T47D (cell line): ENCODE results near the gene ADNP2.

Source experiments
- DNase-seq, 2 experiments: peaks; one replicate each; pipeline versions ENCODE4 v3.0.0 to v3.0.0-alpha.2; 2011 to 2012; ENCODE audit warnings: low read depth in 1 of 2, low spot score in 1 of 2
- JUND ChIP-seq: IDR thresholded peaks from 2 replicates; pipeline ENCODE4 v1.6.1; 2012; ENCODE audit warnings: low read depth
- in situ Hi-C: cut with HindIII; loops from 2 replicates; pipeline ENCODE4 v1.10.0; 2016; ENCODE audit warnings: low sequenced_read_pairs, low pct_unique_long_range_greater_than_20kb

The ADNP2 gene, protein sequence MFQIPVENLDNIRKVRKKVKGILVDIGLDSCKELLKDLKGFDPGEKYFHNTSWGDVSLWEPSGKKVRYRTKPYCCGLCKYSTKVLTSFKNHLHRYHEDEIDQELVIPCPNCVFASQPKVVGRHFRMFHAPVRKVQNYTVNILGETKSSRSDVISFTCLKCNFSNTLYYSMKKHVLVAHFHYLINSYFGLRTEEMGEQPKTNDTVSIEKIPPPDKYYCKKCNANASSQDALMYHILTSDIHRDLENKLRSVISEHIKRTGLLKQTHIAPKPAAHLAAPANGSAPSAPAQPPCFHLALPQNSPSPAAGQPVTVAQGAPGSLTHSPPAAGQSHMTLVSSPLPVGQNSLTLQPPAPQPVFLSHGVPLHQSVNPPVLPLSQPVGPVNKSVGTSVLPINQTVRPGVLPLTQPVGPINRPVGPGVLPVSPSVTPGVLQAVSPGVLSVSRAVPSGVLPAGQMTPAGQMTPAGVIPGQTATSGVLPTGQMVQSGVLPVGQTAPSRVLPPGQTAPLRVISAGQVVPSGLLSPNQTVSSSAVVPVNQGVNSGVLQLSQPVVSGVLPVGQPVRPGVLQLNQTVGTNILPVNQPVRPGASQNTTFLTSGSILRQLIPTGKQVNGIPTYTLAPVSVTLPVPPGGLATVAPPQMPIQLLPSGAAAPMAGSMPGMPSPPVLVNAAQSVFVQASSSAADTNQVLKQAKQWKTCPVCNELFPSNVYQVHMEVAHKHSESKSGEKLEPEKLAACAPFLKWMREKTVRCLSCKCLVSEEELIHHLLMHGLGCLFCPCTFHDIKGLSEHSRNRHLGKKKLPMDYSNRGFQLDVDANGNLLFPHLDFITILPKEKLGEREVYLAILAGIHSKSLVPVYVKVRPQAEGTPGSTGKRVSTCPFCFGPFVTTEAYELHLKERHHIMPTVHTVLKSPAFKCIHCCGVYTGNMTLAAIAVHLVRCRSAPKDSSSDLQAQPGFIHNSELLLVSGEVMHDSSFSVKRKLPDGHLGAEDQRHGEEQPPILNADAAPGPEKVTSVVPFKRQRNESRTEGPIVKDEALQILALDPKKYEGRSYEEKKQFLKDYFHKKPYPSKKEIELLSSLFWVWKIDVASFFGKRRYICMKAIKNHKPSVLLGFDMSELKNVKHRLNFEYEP

DNA sequence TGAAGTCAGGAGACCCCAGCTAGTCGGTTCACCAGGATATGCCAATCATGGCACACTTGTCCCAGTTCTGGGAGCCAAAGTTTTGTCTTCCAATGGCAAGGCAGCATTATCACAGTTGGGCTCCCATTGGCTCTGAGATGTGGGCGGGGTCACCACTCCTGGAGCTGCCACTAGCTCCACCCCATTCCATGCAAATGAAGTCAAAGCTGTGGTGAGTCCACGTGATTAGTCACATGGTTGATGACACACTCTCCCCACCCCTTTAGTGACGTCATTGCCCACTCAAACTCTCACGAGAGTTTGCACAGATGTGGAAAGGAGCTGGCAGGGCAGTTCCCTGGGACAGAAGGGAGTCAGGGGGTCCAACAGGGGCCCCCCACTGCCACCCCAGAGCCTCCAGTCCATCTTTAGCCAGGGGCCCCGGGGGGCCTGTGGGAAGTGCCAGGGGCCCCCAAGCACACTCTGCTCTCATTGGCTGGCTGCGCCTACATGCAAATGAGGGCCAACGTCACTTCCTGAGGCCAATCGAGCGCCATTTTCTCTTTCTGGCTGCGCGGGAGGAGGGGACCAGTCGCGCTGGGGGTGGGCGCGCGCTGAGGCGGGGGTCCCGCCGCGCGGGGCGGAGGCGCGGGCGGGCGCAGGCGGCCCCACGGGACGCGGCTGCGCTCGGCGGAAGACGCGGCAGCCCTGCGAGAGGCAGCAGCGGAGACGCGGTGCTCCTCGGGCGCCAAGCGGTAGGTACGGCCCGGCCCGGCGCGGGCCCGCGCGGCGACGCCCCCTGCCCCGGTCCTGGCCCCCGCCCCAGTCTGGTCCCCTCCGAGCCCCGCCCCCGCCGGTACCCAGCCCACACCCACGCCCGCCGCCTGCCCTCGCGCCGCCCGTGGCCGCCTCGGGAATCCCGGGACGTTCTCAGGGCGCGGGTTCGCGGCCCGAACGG is at the start of gene ADNP2:
ADNP2 (plus strand) TSS at position 524 of the 937 bp plus-strand sequence. CDS start 8,281 bp downstream, outside the sequence.
- TF ChIP-seq JUND, result no peak
- peak; percentile 74 to 99 for DNase-seq
- in situ Hi-C loops, result no loop called here

DNA sequence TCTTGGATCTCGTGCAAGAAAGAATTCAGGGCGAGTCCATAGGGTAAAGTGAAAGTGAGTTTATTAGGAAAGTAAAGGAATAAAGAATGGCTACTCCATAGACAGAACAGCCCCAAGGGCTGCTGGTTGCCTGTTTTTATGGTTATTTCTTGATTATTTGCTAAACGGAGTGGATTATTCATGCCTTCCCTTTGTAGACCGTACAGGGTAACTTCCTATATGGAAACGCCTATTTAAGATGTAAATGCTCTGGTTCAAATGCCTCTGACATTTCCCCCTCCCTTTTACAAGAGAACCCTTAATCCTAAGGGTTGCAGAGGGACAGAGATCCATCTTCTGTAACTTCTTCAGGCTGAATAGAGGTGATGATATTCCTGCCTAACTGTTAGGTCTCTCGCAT is 49.1 kb upstream of the ADNP2 start:
- DNase-seq, result no peak
- in situ Hi-C loops, result no loop called here
- no peak for TF ChIP-seq JUND

DNA sequence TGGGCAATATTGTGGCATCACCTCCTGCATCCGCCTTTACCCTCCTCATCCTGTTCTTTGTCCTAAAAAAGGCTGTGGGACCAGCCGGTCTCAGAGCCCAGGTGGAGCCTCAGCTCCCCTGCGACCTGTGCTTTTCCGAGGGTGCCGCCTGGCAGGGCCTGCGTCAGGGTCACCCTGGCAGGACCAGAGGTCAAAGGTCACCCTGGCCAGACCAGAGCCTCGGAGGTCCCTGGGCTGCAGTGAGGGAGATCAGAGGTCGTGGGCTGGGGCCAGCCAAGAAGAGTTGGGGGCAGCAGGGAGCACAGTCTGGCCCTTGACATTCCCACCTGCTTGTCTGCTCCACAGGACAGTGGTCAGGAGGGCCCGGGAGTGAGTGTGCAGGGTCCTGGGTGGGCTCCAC is 43.4 kb upstream of the ADNP2 start:
- no peak for DNase-seq
- TF ChIP-seq JUND, result no peak
- in situ Hi-C loops, result no loop called here

DNA sequence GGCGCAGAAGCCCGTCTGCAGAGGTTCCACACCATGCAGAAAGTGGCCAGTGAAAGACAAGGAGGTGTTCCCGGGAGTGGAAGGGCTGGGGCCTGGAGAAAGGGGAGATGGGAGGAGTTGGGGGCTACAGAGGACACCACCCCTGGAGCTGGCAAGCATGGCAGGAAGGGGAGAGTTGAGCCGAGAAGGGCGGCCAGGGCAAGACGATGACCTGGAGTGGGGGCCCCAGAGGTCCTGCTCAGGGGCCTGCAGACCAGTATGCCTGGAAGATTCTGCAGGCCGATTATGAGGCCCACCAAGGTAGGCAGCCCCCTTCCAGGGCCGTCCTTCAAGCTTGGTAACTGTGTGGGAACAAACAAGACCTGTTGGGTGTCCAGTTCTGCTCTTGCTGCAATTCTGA is 41.7 kb upstream of the ADNP2 start:
- TF ChIP-seq JUND, result no peak
- in situ Hi-C loops, result no loop called here
- DNase-seq, result no peak

DNA sequence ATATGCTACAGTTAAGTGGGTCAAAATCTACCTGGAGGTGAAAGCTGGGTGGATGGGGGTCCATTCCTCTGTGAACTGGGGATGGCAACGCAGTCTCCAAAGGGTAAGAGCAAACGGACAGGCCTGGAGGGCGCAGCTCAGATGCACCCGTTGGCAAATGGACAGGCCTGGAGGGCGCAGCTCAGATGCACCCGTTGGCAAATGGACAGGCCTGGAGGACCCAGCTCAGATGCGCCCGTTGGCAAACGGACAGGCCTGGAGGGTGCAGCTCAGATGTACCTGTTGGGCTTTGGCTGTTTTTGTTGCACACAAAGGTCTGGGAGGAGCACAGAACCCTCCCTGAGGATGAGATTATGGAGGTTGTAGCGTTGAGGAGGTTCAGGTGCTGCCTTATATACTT is 41.2 kb upstream of the ADNP2 start:
- DNase-seq, result no peak
- TF ChIP-seq JUND, result no peak
- in situ Hi-C loops, result no loop called here

DNA sequence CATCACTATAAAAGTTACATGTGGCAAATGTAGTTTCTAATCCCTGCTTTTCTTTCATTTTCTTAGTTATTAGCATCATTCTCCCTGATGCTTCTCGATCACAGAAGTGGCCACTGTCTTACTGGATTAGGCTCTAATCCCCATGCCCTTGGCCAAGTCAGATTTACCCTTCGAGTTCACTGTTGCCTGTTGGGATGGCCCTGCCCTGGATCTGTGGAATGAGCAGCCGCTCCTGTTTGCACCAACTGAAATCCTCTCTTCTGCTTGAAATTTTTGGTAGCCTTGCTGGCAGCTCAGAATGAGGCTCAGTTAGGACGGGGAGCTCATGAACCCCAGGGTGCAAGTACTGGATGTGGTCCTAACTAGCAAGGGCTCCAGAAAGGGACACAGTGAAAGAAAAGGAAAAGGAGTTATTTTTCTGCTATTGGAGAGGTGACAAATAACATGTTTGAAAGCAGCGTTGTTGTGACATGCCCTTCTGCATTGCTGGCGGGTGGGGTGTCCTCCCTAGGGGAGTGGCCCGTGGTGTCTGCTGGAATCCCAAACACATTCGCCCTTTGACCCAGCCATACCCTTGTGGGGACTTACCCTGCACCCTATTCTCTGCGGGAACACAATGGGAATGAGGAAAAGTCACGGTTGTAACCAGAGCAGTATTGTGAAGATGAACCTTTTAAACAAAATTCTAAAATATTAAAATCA is 40.3 kb upstream of the ADNP2 start:
- DNase-seq, result no peak
- TF ChIP-seq JUND, result no peak
- in situ Hi-C loops, result no loop called here

DNA sequence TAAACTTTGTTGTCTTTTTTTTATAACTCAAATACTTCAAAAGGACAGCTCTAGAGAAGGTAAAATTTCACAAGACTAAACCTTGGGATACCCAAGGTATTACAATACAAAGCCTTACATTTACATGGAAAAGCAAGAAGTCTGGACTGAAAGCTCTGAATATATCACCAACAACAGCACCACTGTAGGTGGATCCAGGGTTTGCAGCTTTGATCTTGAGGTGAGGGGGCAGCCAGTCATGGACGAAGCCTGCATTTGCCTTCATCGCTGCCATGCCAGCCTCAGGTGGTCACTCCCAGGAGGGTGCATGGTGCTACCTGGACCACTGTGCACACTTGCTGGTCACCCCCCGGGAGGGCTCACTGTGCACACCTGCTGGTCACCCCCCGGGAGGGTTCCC is 38.2 kb upstream of the ADNP2 start:
- DNase-seq, result no peak
- no peak for TF ChIP-seq JUND
- in situ Hi-C loops, result no loop called here

DNA sequence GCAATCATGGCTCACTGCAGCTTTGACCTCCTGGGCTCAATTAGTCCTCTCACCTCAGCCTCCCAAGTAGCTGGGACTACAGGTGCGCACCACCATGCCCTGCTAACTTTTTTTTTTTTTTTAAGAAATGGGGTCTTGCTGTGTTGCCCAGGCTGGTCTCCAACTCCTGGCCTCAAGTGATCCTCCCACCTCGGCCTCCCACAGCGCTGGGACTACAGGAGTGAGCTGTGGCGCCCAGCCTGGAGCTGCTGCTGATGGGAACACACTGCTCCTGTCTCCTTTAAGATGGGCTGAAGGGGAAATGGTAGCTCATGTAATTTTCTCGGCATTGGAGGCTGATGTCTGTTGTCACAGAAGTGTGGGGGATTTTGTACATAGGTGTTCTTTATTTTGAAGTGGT is 34.9 kb upstream of the ADNP2 start:
- TF ChIP-seq JUND, result no peak
- in situ Hi-C loops, result no loop called here

DNA sequence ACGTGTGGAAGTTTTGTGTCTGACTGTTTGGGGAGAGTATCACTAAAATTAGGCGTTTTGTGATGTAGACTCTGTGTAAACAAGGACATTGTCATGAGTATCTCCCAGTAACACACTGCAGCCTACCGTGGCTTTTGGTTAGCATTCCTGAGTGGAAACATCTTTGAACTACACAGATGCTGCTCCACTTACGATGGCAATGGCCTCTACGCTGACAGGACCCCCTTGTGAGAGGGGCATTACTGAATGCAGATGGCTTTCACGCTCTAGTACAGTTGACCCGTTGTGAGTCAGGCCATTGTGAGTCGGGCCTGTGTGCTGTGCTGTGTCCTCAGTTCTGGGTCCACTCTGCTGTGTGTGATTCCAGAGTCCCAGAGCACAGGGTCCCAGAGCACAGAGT is 34.4 kb upstream of the ADNP2 start:
- TF ChIP-seq JUND, result no peak
- no peak for DNase-seq
- in situ Hi-C loops, result no loop called here

More for the DNA sequence above, 34.9 kb upstream of the ADNP2 start:
- DNase-seq, result no peak

DNA sequence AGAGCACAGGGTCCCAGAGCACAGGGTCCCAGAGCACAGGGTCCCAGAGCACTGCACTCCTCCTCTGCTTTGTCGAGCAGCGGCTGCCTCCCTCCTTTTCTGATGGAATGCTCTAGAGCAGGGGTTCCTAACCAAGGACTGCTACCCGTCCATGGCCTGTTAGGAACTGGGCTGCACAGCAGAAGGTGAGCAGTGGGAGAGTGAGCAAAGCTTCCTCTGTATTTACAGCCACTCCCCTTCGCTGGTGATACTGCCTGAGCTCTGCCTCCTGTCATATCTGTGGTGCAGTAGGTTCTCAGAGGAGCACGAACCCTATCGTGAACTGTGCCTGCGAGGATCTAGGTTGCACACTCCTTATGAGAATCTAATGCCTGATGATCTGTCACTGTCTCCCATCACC is 33.1 kb upstream of the ADNP2 start:
- DNase-seq, result no peak
- no peak for TF ChIP-seq JUND
- in situ Hi-C loops, result no loop called here

DNA sequence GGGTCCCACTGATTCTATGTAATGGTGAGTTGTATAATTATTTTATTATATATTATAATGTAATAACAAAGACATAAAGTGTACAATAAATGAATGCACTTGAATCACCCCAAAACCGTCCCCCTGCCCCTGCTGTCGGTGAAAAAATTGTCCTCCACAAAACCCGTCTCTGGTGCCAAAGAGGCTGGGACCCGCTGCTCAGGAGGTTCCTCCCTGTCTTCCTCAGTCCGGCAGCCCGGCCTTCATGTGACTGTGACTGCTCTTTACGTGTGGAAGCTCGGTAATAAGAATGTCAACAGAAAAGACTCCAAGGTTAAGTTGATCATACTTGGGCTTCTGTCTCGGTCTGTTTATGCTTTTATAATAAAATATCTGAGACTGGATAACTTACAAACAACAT is 32.7 kb upstream of the ADNP2 start:
- no peak for TF ChIP-seq JUND
- in situ Hi-C loops, result no loop called here
- no peak for DNase-seq

DNA sequence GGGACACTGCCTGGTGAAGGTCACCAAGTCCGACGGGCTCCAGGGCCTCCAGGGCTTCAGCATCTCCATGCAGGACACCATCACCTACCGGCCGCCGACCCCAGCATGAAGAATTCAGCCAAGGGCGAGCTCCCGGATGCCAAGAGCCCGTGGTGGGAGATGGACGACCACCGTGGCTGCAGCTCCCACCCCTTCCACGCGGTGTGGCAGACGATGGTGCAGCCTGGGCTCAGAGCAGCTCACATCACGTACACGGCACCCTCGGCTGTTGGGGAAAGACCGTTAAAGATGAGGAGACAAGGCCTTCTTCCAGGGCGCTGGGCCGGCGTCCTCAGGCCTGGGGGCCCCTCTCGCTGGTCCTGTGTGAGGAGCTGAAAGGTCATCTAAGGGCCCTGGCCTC is 31.2 kb upstream of the ADNP2 start:
- no peak for DNase-seq
- no peak for TF ChIP-seq JUND
- in situ Hi-C loops, result no loop called here
